Loucy (cell line): Measurements from ENCODE around the gene SCIMP.

Experiments
- EZH2phosphoT487 ChIP-seq: fragments of 200-600 bp; IDR thresholded peaks from 2 replicates; pipeline ENCODE4 v1.6.1; 2018; ENCODE audit warnings: antibody characterized with exemption, mild to moderate bottlenecking, moderate library complexity, borderline replicate concordance
- TF ChIP-seq, protein P1 (sequence below): fragments of 200-600 bp; sonication (generic); conservative IDR thresholded peaks from 2 replicates; pipeline ENCODE4 v1.5.1; 2014; ENCODE audit warnings: mild to moderate bottlenecking, antibody characterized with exemption, low read length

GRCh38 chr17:5241861-5242671 lies 7.4 kb upstream of the SCIMP start:
- TF ChIP-seq, protein P1, sequence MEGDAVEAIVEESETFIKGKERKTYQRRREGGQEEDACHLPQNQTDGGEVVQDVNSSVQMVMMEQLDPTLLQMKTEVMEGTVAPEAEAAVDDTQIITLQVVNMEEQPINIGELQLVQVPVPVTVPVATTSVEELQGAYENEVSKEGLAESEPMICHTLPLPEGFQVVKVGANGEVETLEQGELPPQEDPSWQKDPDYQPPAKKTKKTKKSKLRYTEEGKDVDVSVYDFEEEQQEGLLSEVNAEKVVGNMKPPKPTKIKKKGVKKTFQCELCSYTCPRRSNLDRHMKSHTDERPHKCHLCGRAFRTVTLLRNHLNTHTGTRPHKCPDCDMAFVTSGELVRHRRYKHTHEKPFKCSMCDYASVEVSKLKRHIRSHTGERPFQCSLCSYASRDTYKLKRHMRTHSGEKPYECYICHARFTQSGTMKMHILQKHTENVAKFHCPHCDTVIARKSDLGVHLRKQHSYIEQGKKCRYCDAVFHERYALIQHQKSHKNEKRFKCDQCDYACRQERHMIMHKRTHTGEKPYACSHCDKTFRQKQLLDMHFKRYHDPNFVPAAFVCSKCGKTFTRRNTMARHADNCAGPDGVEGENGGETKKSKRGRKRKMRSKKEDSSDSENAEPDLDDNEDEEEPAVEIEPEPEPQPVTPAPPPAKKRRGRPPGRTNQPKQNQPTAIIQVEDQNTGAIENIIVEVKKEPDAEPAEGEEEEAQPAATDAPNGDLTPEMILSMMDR = no peak
- no peak for TF ChIP-seq EZH2phosphoT487
